ENCODE results near the gene CFAP99.

DNA sequence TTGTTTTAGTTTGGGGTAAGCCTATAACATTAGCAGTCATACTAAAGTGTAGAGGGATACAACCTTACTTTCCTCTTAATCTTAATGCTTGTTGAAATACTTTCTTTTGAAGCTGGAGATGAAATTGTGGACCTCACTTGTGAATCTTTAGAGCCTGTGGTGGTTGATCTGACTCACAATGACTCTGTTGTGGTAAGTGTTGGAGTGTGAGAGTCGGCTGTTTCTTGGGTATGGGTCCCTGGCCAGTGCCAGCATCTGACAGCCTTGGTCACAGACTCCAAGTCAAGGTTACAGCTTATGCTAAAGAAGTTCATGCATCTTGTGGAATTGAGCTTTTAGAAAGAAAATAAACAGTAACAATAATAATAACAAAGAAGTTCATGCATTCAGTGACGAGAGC is 81.8 kb downstream of the CFAP99 start:
- TF ChIP-seq SIN3A (IDR thresholded peaks at IDR 0.05; ENCODE audit: borderline replicate concordance, insufficient read depth, low read length), result no peak
- TF ChIP-seq, protein P1, sequence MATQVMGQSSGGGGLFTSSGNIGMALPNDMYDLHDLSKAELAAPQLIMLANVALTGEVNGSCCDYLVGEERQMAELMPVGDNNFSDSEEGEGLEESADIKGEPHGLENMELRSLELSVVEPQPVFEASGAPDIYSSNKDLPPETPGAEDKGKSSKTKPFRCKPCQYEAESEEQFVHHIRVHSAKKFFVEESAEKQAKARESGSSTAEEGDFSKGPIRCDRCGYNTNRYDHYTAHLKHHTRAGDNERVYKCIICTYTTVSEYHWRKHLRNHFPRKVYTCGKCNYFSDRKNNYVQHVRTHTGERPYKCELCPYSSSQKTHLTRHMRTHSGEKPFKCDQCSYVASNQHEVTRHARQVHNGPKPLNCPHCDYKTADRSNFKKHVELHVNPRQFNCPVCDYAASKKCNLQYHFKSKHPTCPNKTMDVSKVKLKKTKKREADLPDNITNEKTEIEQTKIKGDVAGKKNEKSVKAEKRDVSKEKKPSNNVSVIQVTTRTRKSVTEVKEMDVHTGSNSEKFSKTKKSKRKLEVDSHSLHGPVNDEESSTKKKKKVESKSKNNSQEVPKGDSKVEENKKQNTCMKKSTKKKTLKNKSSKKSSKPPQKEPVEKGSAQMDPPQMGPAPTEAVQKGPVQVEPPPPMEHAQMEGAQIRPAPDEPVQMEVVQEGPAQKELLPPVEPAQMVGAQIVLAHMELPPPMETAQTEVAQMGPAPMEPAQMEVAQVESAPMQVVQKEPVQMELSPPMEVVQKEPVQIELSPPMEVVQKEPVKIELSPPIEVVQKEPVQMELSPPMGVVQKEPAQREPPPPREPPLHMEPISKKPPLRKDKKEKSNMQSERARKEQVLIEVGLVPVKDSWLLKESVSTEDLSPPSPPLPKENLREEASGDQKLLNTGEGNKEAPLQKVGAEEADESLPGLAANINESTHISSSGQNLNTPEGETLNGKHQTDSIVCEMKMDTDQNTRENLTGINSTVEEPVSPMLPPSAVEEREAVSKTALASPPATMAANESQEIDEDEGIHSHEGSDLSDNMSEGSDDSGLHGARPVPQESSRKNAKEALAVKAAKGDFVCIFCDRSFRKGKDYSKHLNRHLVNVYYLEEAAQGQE (IDR thresholded peaks at IDR 0.05; ENCODE audit: insufficient read depth in 1 of 2, low read depth in 2 of 2, low read length in 2 of 2), result no peak
- no peak for TF ChIP-seq POLR2AphosphoS5 (IDR thresholded peaks at IDR 0.05; ENCODE audit: low read depth, low read length)
- no peak for TF ChIP-seq TAF1 (IDR thresholded peaks at IDR 0.05; ENCODE audit: borderline replicate concordance, insufficient read depth, low read length)
